ENCODE results near the gene AP2M1.

AP2M1 gene

DNA sequence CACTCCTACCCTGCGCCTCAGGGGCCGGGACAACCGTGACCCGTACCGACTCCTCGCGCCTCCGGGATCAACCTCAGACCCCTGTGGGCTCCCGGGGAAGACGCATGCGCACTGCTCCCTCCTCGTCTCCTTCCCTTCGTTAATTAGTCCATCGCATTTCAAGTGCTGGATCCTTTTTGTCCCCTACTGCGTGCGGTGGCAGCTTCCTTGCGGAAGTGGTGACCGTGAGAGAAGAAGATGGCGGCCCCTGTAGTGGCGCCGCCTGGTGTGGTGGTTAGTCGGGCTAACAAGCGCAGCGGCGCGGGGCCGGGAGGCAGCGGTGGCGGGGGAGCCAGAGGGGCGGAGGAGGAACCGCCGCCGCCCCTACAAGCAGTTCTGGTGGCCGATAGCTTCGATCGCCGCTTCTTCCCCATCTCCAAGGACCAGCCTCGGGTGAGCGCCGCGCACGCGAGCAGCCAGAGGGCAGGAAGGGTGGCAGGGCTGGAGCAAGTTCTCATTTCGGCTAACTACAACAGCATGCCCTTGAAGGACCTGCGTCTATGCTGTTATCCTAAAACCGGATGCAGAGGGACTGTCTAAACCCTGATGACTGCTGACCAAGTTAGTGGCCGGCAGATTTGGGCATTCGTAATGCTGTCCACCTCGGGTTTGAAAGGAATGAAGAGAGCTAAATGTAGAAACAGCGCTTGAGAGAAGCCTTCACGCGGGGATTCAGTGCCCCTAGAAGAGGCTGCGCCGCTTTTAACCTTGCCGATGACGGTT is 39.3 kb upstream of the AP2M1 start, which contains the start of gene EIF2B5:
TSS of gene EIF2B5 (plus strand) at position 210 of the 762 bp plus-strand sequence. CDS start at position 238, 28 bp downstream.
- DNase-seq (ENCODE audit: low read depth) = peak; percentile 87
- TF ChIP-seq, protein P1, sequence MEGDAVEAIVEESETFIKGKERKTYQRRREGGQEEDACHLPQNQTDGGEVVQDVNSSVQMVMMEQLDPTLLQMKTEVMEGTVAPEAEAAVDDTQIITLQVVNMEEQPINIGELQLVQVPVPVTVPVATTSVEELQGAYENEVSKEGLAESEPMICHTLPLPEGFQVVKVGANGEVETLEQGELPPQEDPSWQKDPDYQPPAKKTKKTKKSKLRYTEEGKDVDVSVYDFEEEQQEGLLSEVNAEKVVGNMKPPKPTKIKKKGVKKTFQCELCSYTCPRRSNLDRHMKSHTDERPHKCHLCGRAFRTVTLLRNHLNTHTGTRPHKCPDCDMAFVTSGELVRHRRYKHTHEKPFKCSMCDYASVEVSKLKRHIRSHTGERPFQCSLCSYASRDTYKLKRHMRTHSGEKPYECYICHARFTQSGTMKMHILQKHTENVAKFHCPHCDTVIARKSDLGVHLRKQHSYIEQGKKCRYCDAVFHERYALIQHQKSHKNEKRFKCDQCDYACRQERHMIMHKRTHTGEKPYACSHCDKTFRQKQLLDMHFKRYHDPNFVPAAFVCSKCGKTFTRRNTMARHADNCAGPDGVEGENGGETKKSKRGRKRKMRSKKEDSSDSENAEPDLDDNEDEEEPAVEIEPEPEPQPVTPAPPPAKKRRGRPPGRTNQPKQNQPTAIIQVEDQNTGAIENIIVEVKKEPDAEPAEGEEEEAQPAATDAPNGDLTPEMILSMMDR (IDR thresholded peaks at IDR 0.05; ENCODE audit: control insufficient read depth, extremely low read depth, insufficient read depth) = peak; percentile 39
- peak within 1 kb of the TSS; percentile 82 for H3K4me3 ChIP-seq (ENCODE audit: low read depth, low read length)

DNA sequence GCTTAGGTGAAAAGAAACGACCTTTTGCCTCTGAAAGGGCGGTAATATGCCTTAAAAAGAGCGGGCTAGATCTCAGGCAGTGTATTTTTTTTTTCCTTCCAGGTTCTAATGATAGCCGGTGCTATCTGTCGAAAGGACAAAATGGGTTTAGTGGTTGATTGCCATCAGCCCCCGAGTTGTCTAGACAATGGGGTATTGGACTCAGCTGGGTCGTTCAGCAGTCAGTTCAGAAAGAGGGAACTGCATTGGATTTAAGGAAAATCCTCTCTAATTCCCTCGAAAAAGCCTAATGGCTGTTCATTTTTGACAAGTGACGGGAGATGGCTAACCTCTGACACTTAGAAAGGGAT is 38.8 kb upstream of the AP2M1 start:
- TF ChIP-seq, protein P1 (IDR thresholded peaks at IDR 0.05; ENCODE audit: control insufficient read depth, extremely low read depth, insufficient read depth) = no peak
- no peak for DNase-seq (ENCODE audit: low read depth)
- H3K4me3 ChIP-seq (ENCODE audit: low read depth, low read length) = peak overlapping the region; percentile 82

DNA sequence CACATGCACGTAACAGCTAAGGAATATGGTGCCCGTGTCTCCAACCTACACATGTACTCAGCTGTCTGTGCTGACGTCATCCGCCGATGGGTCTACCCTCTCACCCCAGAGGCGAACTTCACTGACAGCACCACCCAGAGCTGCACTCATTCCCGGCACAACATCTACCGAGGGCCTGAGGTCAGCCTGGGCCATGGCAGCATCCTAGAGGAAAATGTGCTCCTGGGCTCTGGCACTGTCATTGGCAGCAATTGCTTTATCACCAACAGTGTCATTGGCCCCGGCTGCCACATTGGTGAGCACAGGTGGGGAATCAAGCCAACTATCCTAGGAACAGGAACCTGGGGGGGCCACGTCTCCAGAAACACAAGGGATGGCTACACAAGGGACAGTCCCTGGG is 34.2 kb upstream of the AP2M1 start:
- no peak for DNase-seq (ENCODE audit: low read depth)
- H3K4me3 ChIP-seq (ENCODE audit: low read depth, low read length) = no peak overlapping the region
- TF ChIP-seq, protein P1 (IDR thresholded peaks at IDR 0.05; ENCODE audit: control insufficient read depth, extremely low read depth, insufficient read depth) = no peak

DNA sequence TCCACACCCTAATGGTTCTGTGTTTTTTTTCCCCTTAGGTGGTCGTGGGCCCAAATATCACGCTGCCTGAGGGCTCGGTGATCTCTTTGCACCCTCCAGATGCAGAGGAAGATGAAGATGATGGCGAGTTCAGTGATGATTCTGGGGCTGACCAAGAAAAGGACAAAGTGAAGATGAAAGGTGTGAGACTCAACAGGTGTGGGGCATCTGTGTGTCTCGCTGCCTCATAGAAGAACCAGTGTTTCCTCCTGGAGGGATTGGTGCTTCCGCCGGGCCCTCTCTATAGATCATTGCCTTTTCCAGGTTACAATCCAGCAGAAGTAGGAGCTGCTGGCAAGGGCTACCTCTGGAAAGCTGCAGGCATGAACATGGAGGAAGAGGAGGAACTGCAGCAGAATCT is 32.5 kb upstream of the AP2M1 start:
- H3K4me3 ChIP-seq (ENCODE audit: low read depth, low read length) = no peak overlapping the region
- no peak for DNase-seq (ENCODE audit: low read depth)
- TF ChIP-seq, protein P1 (IDR thresholded peaks at IDR 0.05; ENCODE audit: control insufficient read depth, extremely low read depth, insufficient read depth) = no peak

DNA sequence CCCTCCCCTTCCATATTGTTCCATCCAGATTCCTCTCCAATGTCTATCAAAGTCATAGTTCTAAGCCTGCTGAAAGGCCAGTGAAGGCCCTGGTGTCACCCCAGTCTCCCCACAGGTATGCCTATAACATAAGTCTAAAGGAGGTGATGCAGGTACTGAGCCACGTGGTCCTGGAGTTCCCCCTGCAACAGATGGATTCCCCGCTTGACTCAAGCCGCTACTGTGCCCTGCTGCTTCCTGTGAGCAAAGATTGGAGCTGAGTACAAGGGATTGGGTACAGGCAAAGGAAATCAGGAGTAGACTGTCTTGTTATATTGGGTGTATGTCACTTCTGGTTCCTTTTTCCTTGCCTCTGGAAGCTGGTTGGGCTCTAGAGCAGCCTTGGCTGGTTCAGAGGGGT is 31.3 kb upstream of the AP2M1 start:
- H3K4me3 ChIP-seq (ENCODE audit: low read depth, low read length) = no peak overlapping the region
- TF ChIP-seq, protein P1 (IDR thresholded peaks at IDR 0.05; ENCODE audit: control insufficient read depth, extremely low read depth, insufficient read depth) = no peak
- DNase-seq (ENCODE audit: low read depth) = no peak

DNA sequence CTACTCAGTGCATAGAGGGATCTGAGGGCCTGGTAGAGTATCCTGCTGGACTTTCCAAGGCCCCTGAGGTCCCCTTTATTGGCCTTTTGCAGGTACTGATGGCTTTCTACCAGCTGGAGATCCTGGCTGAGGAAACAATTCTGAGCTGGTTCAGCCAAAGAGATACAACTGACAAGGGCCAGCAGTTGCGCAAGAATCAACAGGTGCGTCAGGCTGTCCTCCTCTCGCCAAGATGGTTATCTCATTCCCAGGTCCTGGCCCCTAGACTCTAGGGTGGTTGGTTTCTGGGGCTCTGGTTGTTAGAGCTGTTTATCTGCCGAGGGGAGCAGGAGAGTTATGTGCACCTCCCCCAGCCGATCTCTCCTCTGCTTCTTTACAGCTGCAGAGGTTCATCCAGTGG is 30.1 kb upstream of the AP2M1 start:
- TF ChIP-seq, protein P1 (IDR thresholded peaks at IDR 0.05; ENCODE audit: control insufficient read depth, extremely low read depth, insufficient read depth) = no peak
- H3K4me3 ChIP-seq (ENCODE audit: low read depth, low read length) = peak overlapping the region; percentile 16; the same call in 1 of the 2 replicates
- DNase-seq (ENCODE audit: low read depth) = peak; percentile 83

DNA sequence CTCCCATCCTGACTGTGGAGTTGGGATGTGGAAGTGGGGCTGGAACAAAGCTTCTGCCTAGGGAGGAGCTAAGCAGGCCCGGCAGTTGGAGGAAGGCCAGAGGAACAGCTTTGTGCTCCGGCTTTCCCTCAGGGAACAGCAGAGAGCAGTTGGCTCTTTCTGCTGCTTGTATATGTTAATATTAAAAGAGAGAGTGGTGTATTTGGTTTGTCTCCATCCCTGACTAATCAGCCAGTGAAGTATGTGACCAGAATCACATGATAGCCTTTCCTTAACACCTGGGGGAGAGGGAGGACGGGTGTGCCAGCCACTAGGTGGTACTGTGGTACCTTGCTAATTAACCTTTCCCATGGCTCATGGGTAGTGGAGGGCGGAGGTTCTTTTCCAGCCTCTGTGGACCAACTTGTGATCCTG is 29.5 kb upstream of the AP2M1 start:
- peak; percentile 86 for DNase-seq (ENCODE audit: low read depth)
- TF ChIP-seq, protein P1 (IDR thresholded peaks at IDR 0.05; ENCODE audit: control insufficient read depth, extremely low read depth, insufficient read depth) = peak; percentile 85
- no peak overlapping the region for H3K4me3 ChIP-seq (ENCODE audit: low read depth, low read length)
